EL (cell line): ENCODE measurements around the gene PSME4.
A peak's percentile ranks its signal among the peaks of the same experiment; 100 is the strongest.
"Not testable (repeated sequence)": the region's sequence is repeated elsewhere in the genome, so short reads cannot be mapped to it uniquely, and the experiment has no call there.

Experiments
- DNase-seq: peaks from one replicate; pipeline ENCODE4 v3.0.0-alpha.2; 2016

Gene PSME4

GRCh38 chr2:53961478-53962216 lies 9.1 kb downstream of the PSME4 start:
- DNase-seq: not testable (repeated sequence)

- DNase-seq: no peak
Observed at GRCh38 chr2:53960476-53960875, 10.3 kb downstream of the PSME4 start.

GRCh38 chr2:53958443-53958842 lies 12.3 kb downstream of the PSME4 start:
- DNase-seq: no peak

- DNase-seq: no peak
Observed at GRCh38 chr2:53952519-53952918, 18.3 kb downstream of the PSME4 start.

- peak; percentile 19 for DNase-seq
Observed at GRCh38 chr2:53949457-53949856, 21.3 kb downstream of the PSME4 start.

- DNase-seq: no peak
Observed at GRCh38 chr2:53945538-53945937, 25.3 kb downstream of the PSME4 start.

- DNase-seq: no peak
Observed at GRCh38 chr2:53944542-53944941, 26.3 kb downstream of the PSME4 start.

- DNase-seq: no peak
Observed at GRCh38 chr2:53942280-53942679, 28.5 kb downstream of the PSME4 start.

GRCh38 chr2:53941749-53942148 lies 29.0 kb downstream of the PSME4 start:
- DNase-seq: no peak

- DNase-seq: no peak
Observed at GRCh38 chr2:53939656-53940055, 31.1 kb downstream of the PSME4 start.

GRCh38 chr2:53938904-53939303 lies 31.9 kb downstream of the PSME4 start:
- DNase-seq: no peak

GRCh38 chr2:53933329-53933728 lies 37.5 kb downstream of the PSME4 start:
- peak; percentile 4 for DNase-seq

GRCh38 chr2:53926321-53926720 lies 44.5 kb downstream of the PSME4 start:
- not testable (repeated sequence) for DNase-seq

- DNase-seq: peak; percentile 46
Observed at GRCh38 chr2:53913721-53914120, 57.1 kb downstream of the PSME4 start.

- no peak for DNase-seq
Observed at GRCh38 chr2:53911434-53912189, 59.2 kb downstream of the PSME4 start.

- no peak for DNase-seq
Observed at GRCh38 chr2:53907582-53907981, 63.2 kb downstream of the PSME4 start.

GRCh38 chr2:53905396-53905795 lies 65.4 kb downstream of the PSME4 start:
- DNase-seq: no peak

- DNase-seq: no peak
Observed at GRCh38 chr2:53903011-53903410, 67.8 kb downstream of the PSME4 start.

- no peak for DNase-seq
Observed at GRCh38 chr2:53901192-53901591, 69.6 kb downstream of the PSME4 start.

GRCh38 chr2:53896864-53897263 lies 73.9 kb downstream of the PSME4 start:
- peak; percentile 65 for DNase-seq

- DNase-seq: no peak
Observed at GRCh38 chr2:53886406-53887280, 84.2 kb downstream of the PSME4 start.

- DNase-seq: no peak
Observed at GRCh38 chr2:53884883-53885282, 85.9 kb downstream of the PSME4 start.

GRCh38 chr2:53881986-53882385 lies 88.8 kb downstream of the PSME4 start:
- DNase-seq: no peak
